Spleen (tissue), 11 donors: ENCODE results near the gene GGT7. TPM values are rescaled to one million over a fixed set of nuclear protein-coding genes. Genes with fewer than 3 reads are reported as not detected.
"Not testable (repeated sequence)": the region's sequence is repeated elsewhere in the genome, so short reads cannot be mapped to it uniquely, and the experiment has no call there.

Source experiments
- DNase-seq: peaks from one replicate; pipeline ENCODE4 v3.0.0-alpha.2; 2020
- H3K27ac ChIP-seq, 8 donors: fragments of 200-600 bp; sonication (generic) in 7 of 8; 1 replicate in 4 of 8; 2 replicates in 4 of 8; pipeline versions ENCODE4 v1.5.0 to v1.8.0; 2016 to 2021; ENCODE audit warnings: inconsistent platforms in 4 of 8, mild to moderate bottlenecking in 4 of 8, moderate library complexity in 1 of 8
- H3K27me3 ChIP-seq, 7 donors: fragments of 200-600 bp; sonication (generic) in 6 of 7; replicated peaks in 1 of 7; 1 replicate in 4 of 7; 2 replicates in 3 of 7; pipeline versions ENCODE4 v1.5.0 to v1.8.0; 2016 to 2021; ENCODE audit warnings: inconsistent platforms in 3 of 7, mild to moderate bottlenecking in 1 of 7
- H3K36me3 ChIP-seq, 6 donors: fragments of 200-600 bp; sonication (generic) in 5 of 6; 1 replicate in 4 of 6; 2 replicates in 2 of 6; pipeline versions ENCODE4 v1.5.0 to v1.8.0; 2016 to 2021; ENCODE audit warnings: inconsistent platforms in 2 of 6
- H3K4me1 ChIP-seq, 6 donors: fragments of 200-600 bp; sonication (generic) in 5 of 6; 1 replicate in 3 of 6; 2 replicates in 3 of 6; pipeline versions ENCODE4 v1.5.0 to v1.8.0; 2016 to 2021; ENCODE audit warnings: inconsistent platforms in 3 of 6
- H3K4me3 ChIP-seq, 8 donors: fragments of 200-600 bp; sonication (generic) in 7 of 8; 1 replicate in 4 of 8; 2 replicates in 4 of 8; pipeline versions ENCODE4 v1.5.0 to v1.8.0; 2016 to 2021; ENCODE audit warnings: inconsistent platforms in 4 of 8, mild to moderate bottlenecking in 4 of 8, moderate library complexity in 2 of 8
- H3K9me3 ChIP-seq, 8 donors: fragments of 200-600 bp; sonication (generic) in 7 of 8; 1 replicate in 4 of 8; 2 replicates in 4 of 8; pipeline versions ENCODE4 v1.5.0 to v1.8.0; 2016 to 2021; ENCODE audit warnings: inconsistent platforms in 4 of 8
- CTCF ChIP-seq, 11 experiments: fragments of 200-600 bp in 7 of 11; fragments of 450-650 bp in 4 of 11; sonication (generic) in 4 of 11; IDR thresholded peaks in 8 of 11; conservative IDR thresholded peaks in 3 of 11; 1 replicate in 7 of 11; 2 replicates in 4 of 11; pipeline versions ENCODE4 v1.4.0 to v1.8.0; 2016 to 2021; ENCODE audit warnings: antibody characterized with exemption in 11 of 11, inconsistent platforms in 4 of 11, mild to moderate bottlenecking in 1 of 11
- POLR2A ChIP-seq, 3 donors: fragments of 450-650 bp; IDR thresholded peaks; one replicate each; pipeline ENCODE4 v1.5.1; 2017; ENCODE audit warnings: antibody characterized with exemption in 3 of 3, mild to moderate bottlenecking in 1 of 3
- POLR2AphosphoS5 ChIP-seq, 3 donors: sonication (generic); formaldehyde crosslinking; IDR thresholded peaks; one replicate each; pipeline ENCODE4 v1.5.1; 2017; ENCODE audit warnings: antibody characterized with exemption in 3 of 3
- WGBS, 5 donors: extraction: QIAGEN DNeasy Blood & Tissue Kit in 3 of 5; methylation state at CpG; one replicate each; pipeline versions ENCODE4 v1.1.5 to v1.1.7; 2013 to 2018; 5-methylcytosine and 5-hydroxymethylcytosine counted together
- intact Hi-C: fragments of 100-400 bp; cut with DNase I; formaldehyde crosslinking; loops from one replicate; pipeline ENCODE4 v1.15.0; 2023; ENCODE audit warnings: low total_unique reads
- polyA plus RNA-seq, 3 donors: library from polyadenylated mRNA; stranded (reverse); fragments of 200-250 nt; gene quantifications; one replicate each; pipeline ENCODE4 v1.2.1, GENCODE V29; 2013
- total RNA-seq, 7 donors: library from RNA; depleted of rRNA in 3 of 7; stranded (reverse); fragments of >200 nt in 3 of 7; fragmentation: NEBNext Ultra II Directional in 4 of 7; extraction: Animal tissue kit (Norgen Biotek cat#: 25700) in 4 of 7; gene quantifications; one replicate each; pipeline versions ENCODE4 v1.1.0 to v1.2.1, GENCODE V29; 2016 to 2021
- donor health status: healthy with polysubstance abuse.
- donor health status: DM: no; HTN: no; CAD: no; lungs with moderate emphysema.
- donor health status: DM: no; HTN: no; CAD: no.
- donor health status: Bipolar disorder and iron deficiency.
- donor health status: healthy.
- donor health status: DM: no; HTN: no; CAD: no.
- donor health status: DM: yes; HTN: yes; CAD: no.

GGT7 gene
- total and polyA plus RNA-seq, 10 donors = 4.3 to 22.1 (median 11.6) TPM

GRCh38 chr20:34808583-34808982, 64.1 kb downstream of the GGT7 start:
- no peaks in the 10 kb centered on the region for H3K27me3 ChIP-seq
- no peaks in the 10 kb centered on the region for H3K9me3 ChIP-seq
- no peak for DNase-seq
- TF ChIP-seq POLR2AphosphoS5 (IDR thresholded peaks at IDR 0.05) = no peak
- TF ChIP-seq CTCF (IDR thresholded peaks at IDR 0.05 in 8 of 11, conservative IDR thresholded peaks at IDR 0.05 in 3 of 11) = no peak
- TF ChIP-seq POLR2A (IDR thresholded peaks at IDR 0.05) = no peak
- H3K4me3 ChIP-seq = no peak overlapping the region
- no peak overlapping the region for H3K27ac ChIP-seq
- peaks cover 0 to 44% (median 4%) of the 10 kb centered on the region in 6 donors for H3K4me1 ChIP-seq
- WGBS, 5 donors = 96 to 97% (median 96%) methylated on average over 5 of the region's 5 CpGs
- peaks cover 0 to 10% (median 0%) of the 10 kb centered on the region in 6 donors for H3K36me3 ChIP-seq
- intact Hi-C loops = no loop called here

GRCh38 chr20:34807944-34808465, 64.7 kb downstream of the GGT7 start:
- 88 to 96% (median 94%) methylated on average over 8 of the region's 8 CpGs for WGBS, 5 donors
- DNase-seq, H3K9me3 ChIP-seq, H3K27ac ChIP-seq, H3K27me3 ChIP-seq, intact Hi-C loops, H3K4me3 ChIP-seq: not testable (repeated sequence)
- H3K36me3 ChIP-seq = peaks cover 0 to 13% (median 0%) of the 10 kb centered on the region in 6 donors
- peaks cover 0 to 44% (median 4%) of the 10 kb centered on the region in 6 donors for H3K4me1 ChIP-seq

GRCh38 chr20:34806255-34806654, 66.4 kb downstream of the GGT7 start:
- Histone ChIP-seq H3K4me3 (no peak overlapping the region), H3K4me1 (peaks cover 0 to 31% (median 3%) of the 10 kb centered on the region in 6 donors), H3K27me3 (no peaks in the 10 kb centered on the region), H3K27ac (no peak overlapping the region), H3K9me3 (no peaks in the 10 kb centered on the region), H3K36me3 (peaks cover 0 to 20% (median 0%) of the 10 kb centered on the region in 6 donors)
- TF ChIP-seq POLR2A (IDR thresholded peaks at IDR 0.05) = no peak
- no peak for TF ChIP-seq POLR2AphosphoS5 (IDR thresholded peaks at IDR 0.05)
- TF ChIP-seq CTCF (IDR thresholded peaks at IDR 0.05 in 8 of 11, conservative IDR thresholded peaks at IDR 0.05 in 3 of 11) = no peak
- intact Hi-C loops = no loop called here
- DNase-seq = no peak

GRCh38 chr20:34798871-34799270, 73.8 kb downstream of the GGT7 start:
- Histone ChIP-seq H3K9me3 (no peaks in the 10 kb centered on the region), H3K4me1 (peaks cover 0 to 23% (median 2%) of the 10 kb centered on the region in 6 donors), H3K4me3 (no peak overlapping the region), H3K36me3 (peaks cover 0 to 12% (median 0%) of the 10 kb centered on the region in 6 donors), H3K27me3 (no peaks in the 10 kb centered on the region), H3K27ac (no peak overlapping the region)
- TF ChIP-seq POLR2AphosphoS5 (IDR thresholded peaks at IDR 0.05) = no peak
- no peak for TF ChIP-seq POLR2A (IDR thresholded peaks at IDR 0.05)
- no peak for TF ChIP-seq CTCF (IDR thresholded peaks at IDR 0.05 in 8 of 11, conservative IDR thresholded peaks at IDR 0.05 in 3 of 11)
- intact Hi-C loops = no loop called here
- DNase-seq = no peak

GRCh38 chr20:34798328-34798727, 74.3 kb downstream of the GGT7 start:
- no peak for DNase-seq
- no peak overlapping the region for H3K27ac ChIP-seq
- H3K4me3 ChIP-seq = no peak overlapping the region
- H3K4me1 ChIP-seq = peaks cover 0 to 24% (median 2%) of the 10 kb centered on the region in 6 donors
- no peaks in the 10 kb centered on the region for H3K27me3 ChIP-seq
- no peaks in the 10 kb centered on the region for H3K9me3 ChIP-seq
- TF ChIP-seq POLR2A (IDR thresholded peaks at IDR 0.05) = no peak
- no peak for TF ChIP-seq POLR2AphosphoS5 (IDR thresholded peaks at IDR 0.05)
- no peak for TF ChIP-seq CTCF (IDR thresholded peaks at IDR 0.05 in 8 of 11, conservative IDR thresholded peaks at IDR 0.05 in 3 of 11)
- peaks cover 0 to 12% (median 0%) of the 10 kb centered on the region in 6 donors for H3K36me3 ChIP-seq
- intact Hi-C loops = no loop called here
- WGBS, 5 donors = 50 to 77% (median 66%) methylated on average over 2 to 3 of the region's 3 CpGs
